HepG2 (cell line): ENCODE data around the gene ZBTB32. TPM values are rescaled to one million over a fixed set of nuclear protein-coding genes. Genes with fewer than 3 reads are reported as not detected.

Source experiments
- ISX ChIP-seq: sonication (generic); formaldehyde crosslinking; conservative IDR thresholded peaks from 2 replicates; pipeline ENCODE4 v1.5.0; 2020; ENCODE audit warnings: missing genetic modification reagents
- KLF12 ChIP-seq: sonication (generic); formaldehyde crosslinking; IDR thresholded peaks from 2 replicates; pipeline ENCODE4 v1.4.0; 2020; ENCODE audit warnings: missing genetic modification reagents, borderline replicate concordance
- MXD4 ChIP-seq: IDR thresholded peaks from 2 replicates; pipeline ENCODE4 v1.6.1; 2016; ENCODE audit warnings: mild to moderate bottlenecking, missing biosample characterization, missing genetic modification reagents
- NFYC ChIP-seq: IDR thresholded peaks from 2 replicates; pipeline ENCODE4 v1.6.1; 2016; ENCODE audit warnings: missing genetic modification reagents, missing compliant biosample characterization
- RCOR2 ChIP-seq: IDR thresholded peaks from 2 replicates; pipeline ENCODE4 v1.6.1; 2016; ENCODE audit warnings: missing biosample characterization, missing genetic modification reagents
- SMARCC2 ChIP-seq: fragments of 450-650 bp; IDR thresholded peaks from 2 replicates; pipeline ENCODE4 v1.6.1; 2017; ENCODE audit warnings: antibody characterized with exemption, mild to moderate bottlenecking
- SOX6 ChIP-seq, 2 experiments: fragments of 450-650 bp in 1 of 2; sonication (generic) in 1 of 2; formaldehyde crosslinking in 1 of 2; IDR thresholded peaks; 2 replicates each; pipeline versions ENCODE4 v1.4.0 to v1.6.1; 2017 to 2020; ENCODE audit warnings: antibody characterized with exemption in 1 of 2, mild to moderate bottlenecking in 1 of 2, missing genetic modification reagents in 1 of 2
- ZBTB8A ChIP-seq: sonication (generic); formaldehyde crosslinking; IDR thresholded peaks from 2 replicates; pipeline ENCODE4 v1.4.0; 2020; ENCODE audit warnings: mild to moderate bottlenecking, low read depth, missing genetic modification reagents, borderline replicate concordance
- ZFP36 ChIP-seq: fragments of 150-350 bp; IDR thresholded peaks from 2 replicates; pipeline ENCODE4 v1.6.1; 2018; ENCODE audit warnings: borderline replicate concordance, low read length, low read depth; ENCODE audit not compliant: partially characterized antibody
- ZNF225 ChIP-seq: sonication (generic); formaldehyde crosslinking; IDR thresholded peaks from 2 replicates; pipeline ENCODE4 v1.4.0; 2020; ENCODE audit warnings: mild to moderate bottlenecking, missing genetic modification reagents
- ZSCAN21 ChIP-seq: sonication (generic); formaldehyde crosslinking; IDR thresholded peaks from 2 replicates; pipeline ENCODE4 v1.8.0; 2022; ENCODE audit warnings: mild to moderate bottlenecking, missing genetic modification reagents, moderate library complexity, borderline replicate concordance
- polyA plus RNA-seq, 8 experiments: library from polyadenylated mRNA; depleted of rRNA in 3 of 8; stranded (reverse) in 7 of 8; unstranded in 1 of 8; fragments of >200 nt; fragmentation: Illumina TruSeq in 4 of 8; extraction: Trizol in 4 of 8; gene quantifications; 2 replicates each; pipeline versions ENCODE4 v1.2.1 to v1.2.3, GENCODE V29; 2011 to 2016; ENCODE audit warnings: low read depth in 4 of 8, missing spikeins in 1 of 8, mixed read lengths in 1 of 8; ENCODE audit not compliant: insufficient read depth in 1 of 8
- total RNA-seq, 5 experiments: library from RNA; depleted of rRNA; stranded (reverse); fragments of >200 nt; fragmentation: Illumina TruSeq; extraction: Trizol; gene quantifications; 2 replicates each; pipeline ENCODE4 v1.2.3, GENCODE V29; 2016; ENCODE audit warnings: low read depth in 1 of 5
- TF ChIP-seq, protein P1 (sequence below): sonication (generic); formaldehyde crosslinking; IDR thresholded peaks from 2 replicates; pipeline ENCODE4 v1.5.1; 2020; ENCODE audit warnings: mild to moderate bottlenecking, missing genetic modification reagents, borderline replicate concordance
- TF ChIP-seq, protein P2 (sequence below): sonication (generic); formaldehyde crosslinking; IDR thresholded peaks from 2 replicates; pipeline ENCODE4 v1.5.1; 2020; ENCODE audit warnings: mild to moderate bottlenecking, missing genetic modification reagents, borderline replicate concordance
- TF ChIP-seq, protein P3 (sequence below): sonication (generic); formaldehyde crosslinking; IDR thresholded peaks from 2 replicates; pipeline ENCODE4 v1.5.0; 2020; ENCODE audit warnings: mild to moderate bottlenecking, missing genetic modification reagents
- TF ChIP-seq, protein P4 (sequence below): sonication (generic); formaldehyde crosslinking; IDR thresholded peaks from 2 replicates; pipeline ENCODE4 v1.4.0; 2020; ENCODE audit warnings: missing genetic modification reagents
- TF ChIP-seq, protein P5 (sequence below), 2 experiments: fragments of 450-650 bp in 1 of 2; sonication (generic) in 1 of 2; formaldehyde crosslinking; IDR thresholded peaks; 2 replicates each; pipeline versions ENCODE4 v1.5.0 to v1.8.0; 2020 to 2022; ENCODE audit warnings: mild to moderate bottlenecking in 1 of 2, missing genetic modification reagents in 1 of 2

ZBTB32 gene
- total and polyA plus RNA-seq, 2 of the 13 experiments (the other 11 are each of a cell fraction or from before 2014, with no cell fraction given) = not detected

DNA sequence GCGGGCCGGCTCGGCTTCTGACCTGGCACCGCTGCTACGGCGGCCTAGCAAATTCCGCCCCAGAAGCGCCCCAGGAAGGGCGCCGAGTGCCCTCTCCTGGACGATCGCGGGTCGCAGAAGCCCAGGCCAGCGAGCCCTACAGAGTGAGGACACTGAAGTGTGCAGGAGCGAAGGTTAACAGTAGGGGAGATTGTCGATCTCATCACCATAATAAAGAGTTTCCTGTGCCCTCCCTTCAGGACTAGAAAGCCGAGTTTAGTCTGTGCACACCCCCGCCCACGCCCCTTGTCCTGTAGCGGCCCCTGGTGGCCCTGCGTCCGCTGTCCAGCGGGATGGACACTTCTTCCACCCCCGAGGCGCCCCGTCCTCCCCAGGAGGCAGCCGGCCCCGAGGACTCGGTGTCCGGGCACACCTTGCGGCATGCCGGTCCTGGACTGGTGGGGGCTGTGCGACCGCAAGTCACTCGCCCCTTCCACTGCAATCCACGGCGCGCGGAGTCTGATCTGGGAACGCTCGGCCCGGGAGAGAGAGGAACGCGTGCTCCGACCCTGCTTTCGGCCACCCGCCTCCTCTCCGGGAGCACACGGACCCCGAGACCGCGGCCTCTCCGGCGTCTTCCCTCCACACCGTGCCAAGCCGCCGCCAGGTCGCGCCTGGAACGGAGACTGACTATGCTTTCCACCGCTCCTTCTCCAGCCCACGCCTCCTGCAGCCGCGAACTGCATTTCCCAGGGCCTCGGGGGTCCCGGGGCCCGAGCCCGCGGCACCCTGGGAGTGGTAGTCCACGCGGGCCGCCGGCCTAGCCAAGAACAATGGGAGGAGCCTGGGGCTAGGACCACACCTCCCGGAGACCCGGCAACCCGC, 12.7 kb downstream of the ZBTB32 start (continued):
- TF ChIP-seq, protein P1, sequence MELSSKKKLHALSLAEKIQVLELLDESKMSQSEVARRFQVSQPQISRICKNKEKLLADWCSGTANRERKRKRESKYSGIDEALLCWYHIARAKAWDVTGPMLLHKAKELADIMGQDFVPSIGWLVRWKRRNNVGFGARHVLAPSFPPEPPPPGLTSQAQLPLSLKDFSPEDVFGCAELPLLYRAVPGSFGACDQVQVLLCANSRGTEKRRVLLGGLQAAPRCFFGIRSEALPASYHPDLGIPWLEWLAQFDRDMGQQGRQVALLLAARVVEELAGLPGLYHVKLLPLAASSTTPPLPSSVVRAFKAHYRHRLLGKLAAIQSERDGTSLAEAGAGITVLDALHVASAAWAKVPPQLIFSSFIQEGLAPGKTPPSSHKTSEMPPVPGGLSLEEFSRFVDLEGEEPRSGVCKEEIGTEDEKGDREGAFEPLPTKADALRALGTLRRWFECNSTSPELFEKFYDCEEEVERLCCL (CRISPR knock-in tag) = no peak
- TF ChIP-seq ZNF225 (CRISPR knock-in tag) = 0 out of 2 replicates have a peak, but pooled peaks have one; percentile 45
- TF ChIP-seq ZBTB8A = no peak
- TF ChIP-seq, protein P2, sequence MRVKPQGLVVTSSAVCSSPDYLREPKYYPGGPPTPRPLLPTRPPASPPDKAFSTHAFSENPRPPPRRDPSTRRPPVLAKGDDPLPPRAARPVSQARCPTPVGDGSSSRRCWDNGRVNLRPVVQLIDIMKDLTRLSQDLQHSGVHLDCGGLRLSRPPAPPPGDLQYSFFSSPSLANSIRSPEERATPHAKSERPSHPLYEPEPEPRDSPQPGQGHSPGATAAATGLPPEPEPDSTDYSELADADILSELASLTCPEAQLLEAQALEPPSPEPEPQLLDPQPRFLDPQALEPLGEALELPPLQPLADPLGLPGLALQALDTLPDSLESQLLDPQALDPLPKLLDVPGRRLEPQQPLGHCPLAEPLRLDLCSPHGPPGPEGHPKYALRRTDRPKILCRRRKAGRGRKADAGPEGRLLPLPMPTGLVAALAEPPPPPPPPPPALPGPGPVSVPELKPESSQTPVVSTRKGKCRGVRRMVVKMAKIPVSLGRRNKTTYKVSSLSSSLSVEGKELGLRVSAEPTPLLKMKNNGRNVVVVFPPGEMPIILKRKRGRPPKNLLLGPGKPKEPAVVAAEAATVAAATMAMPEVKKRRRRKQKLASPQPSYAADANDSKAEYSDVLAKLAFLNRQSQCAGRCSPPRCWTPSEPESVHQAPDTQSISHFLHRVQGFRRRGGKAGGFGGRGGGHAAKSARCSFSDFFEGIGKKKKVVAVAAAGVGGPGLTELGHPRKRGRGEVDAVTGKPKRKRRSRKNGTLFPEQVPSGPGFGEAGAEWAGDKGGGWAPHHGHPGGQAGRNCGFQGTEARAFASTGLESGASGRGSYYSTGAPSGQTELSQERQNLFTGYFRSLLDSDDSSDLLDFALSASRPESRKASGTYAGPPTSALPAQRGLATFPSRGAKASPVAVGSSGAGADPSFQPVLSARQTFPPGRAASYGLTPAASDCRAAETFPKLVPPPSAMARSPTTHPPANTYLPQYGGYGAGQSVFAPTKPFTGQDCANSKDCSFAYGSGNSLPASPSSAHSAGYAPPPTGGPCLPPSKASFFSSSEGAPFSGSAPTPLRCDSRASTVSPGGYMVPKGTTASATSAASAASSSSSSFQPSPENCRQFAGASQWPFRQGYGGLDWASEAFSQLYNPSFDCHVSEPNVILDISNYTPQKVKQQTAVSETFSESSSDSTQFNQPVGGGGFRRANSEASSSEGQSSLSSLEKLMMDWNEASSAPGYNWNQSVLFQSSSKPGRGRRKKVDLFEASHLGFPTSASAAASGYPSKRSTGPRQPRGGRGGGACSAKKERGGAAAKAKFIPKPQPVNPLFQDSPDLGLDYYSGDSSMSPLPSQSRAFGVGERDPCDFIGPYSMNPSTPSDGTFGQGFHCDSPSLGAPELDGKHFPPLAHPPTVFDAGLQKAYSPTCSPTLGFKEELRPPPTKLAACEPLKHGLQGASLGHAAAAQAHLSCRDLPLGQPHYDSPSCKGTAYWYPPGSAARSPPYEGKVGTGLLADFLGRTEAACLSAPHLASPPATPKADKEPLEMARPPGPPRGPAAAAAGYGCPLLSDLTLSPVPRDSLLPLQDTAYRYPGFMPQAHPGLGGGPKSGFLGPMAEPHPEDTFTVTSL (CRISPR knock-in tag) = 0 out of 2 replicates have a peak, but pooled peaks have one; percentile 43
- TF ChIP-seq NFYC = no peak
- TF ChIP-seq, protein P3, sequence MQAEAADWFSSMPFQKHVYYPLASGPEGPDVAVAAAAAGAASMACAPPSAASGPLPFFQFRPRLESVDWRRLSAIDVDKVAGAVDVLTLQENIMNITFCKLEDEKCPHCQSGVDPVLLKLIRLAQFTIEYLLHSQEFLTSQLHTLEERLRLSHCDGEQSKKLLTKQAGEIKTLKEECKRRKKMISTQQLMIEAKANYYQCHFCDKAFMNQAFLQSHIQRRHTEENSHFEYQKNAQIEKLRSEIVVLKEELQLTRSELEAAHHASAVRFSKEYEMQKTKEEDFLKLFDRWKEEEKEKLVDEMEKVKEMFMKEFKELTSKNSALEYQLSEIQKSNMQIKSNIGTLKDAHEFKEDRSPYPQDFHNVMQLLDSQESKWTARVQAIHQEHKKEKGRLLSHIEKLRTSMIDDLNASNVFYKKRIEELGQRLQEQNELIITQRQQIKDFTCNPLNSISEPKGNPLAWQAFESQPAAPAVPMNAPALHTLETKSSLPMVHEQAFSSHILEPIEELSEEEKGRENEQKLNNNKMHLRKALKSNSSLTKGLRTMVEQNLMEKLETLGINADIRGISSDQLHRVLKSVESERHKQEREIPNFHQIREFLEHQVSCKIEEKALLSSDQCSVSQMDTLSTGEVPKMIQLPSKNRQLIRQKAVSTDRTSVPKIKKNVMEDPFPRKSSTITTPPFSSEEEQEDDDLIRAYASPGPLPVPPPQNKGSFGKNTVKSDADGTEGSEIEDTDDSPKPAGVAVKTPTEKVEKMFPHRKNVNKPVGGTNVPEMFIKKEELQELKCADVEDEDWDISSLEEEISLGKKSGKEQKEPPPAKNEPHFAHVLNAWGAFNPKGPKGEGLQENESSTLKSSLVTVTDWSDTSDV (CRISPR knock-in tag) = no peak; the same call in 1 of the 2 replicates
- TF ChIP-seq ZSCAN21 (CRISPR knock-in tag) = no peak; the same call in none of the 2 replicates
- TF ChIP-seq SMARCC2 = no peak; the same call in 1 of the 2 replicates
- no peak for TF ChIP-seq ZFP36
- TF ChIP-seq ISX (CRISPR knock-in tag) = 0 out of 2 replicates have a peak, but pooled peaks have one; percentile 22
- TF ChIP-seq MXD4 (CRISPR knock-in tag) = 0 out of 2 replicates have a peak, but pooled peaks have one; percentile 63
- peak; percentile 85 for TF ChIP-seq KLF12 (CRISPR knock-in tag)
- TF ChIP-seq, protein P4, sequence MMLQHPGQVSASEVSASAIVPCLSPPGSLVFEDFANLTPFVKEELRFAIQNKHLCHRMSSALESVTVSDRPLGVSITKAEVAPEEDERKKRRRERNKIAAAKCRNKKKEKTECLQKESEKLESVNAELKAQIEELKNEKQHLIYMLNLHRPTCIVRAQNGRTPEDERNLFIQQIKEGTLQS (CRISPR knock-in tag) = 0 out of 2 replicates have a peak, but pooled peaks have one; percentile 9
- TF ChIP-seq, protein P5, sequence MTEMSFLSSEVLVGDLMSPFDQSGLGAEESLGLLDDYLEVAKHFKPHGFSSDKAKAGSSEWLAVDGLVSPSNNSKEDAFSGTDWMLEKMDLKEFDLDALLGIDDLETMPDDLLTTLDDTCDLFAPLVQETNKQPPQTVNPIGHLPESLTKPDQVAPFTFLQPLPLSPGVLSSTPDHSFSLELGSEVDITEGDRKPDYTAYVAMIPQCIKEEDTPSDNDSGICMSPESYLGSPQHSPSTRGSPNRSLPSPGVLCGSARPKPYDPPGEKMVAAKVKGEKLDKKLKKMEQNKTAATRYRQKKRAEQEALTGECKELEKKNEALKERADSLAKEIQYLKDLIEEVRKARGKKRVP (CRISPR knock-in tag; IDR thresholded peaks at IDR 0.05) = peak in 1 of 2 experiments; percentile 47; a peak in 1 of 4 replicates
- TF ChIP-seq SOX6 (IDR thresholded peaks at IDR 0.05) = no peak
- peak; percentile 58 for TF ChIP-seq SOX6 (CRISPR knock-in tag; IDR thresholded peaks at IDR 0.05)
- no peak for TF ChIP-seq RCOR2 (CRISPR knock-in tag)
